NCI-H1417 (cell line): Measurements from ENCODE around the gene NEK7.

Experiments used
- DNase-seq, 3 experiments: peaks; one replicate each; lab custom pipeline; 2025; lab: John Stamatoyannopoulos, UW

Gene NEK7

GRCh38 chr1:198352975-198353695 is 196.3 kb downstream of the NEK7 start:
- DNase-seq: no peak

- no peak for DNase-seq
Observed at GRCh38 chr1:198357937-198358336, 201.1 kb downstream of the NEK7 start.

- DNase-seq: peak in 1 of 3 experiments; percentile 19
Observed at GRCh38 chr1:198359024-198359653, 202.3 kb downstream of the NEK7 start.

GRCh38 chr1:198360208-198360729 is 203.5 kb downstream of the NEK7 start:
- no peak for DNase-seq

- no peak for DNase-seq
Observed at GRCh38 chr1:198361237-198361767, 204.5 kb downstream of the NEK7 start.

GRCh38 chr1:198363625-198364151 is 206.9 kb downstream of the NEK7 start:
- no peak for DNase-seq

- no peak for DNase-seq
Observed at GRCh38 chr1:198364471-198364870, 207.7 kb downstream of the NEK7 start.

GRCh38 chr1:198367296-198367695 is 210.5 kb downstream of the NEK7 start:
- no peak for DNase-seq

- DNase-seq: no peak
Observed at GRCh38 chr1:198370996-198371395, 214.2 kb downstream of the NEK7 start.
